Measurements from ENCODE around the gene ZNF593. TPM values are rescaled to one million over a fixed set of nuclear protein-coding genes. Genes with fewer than 3 reads are reported as not detected.

The ZNF593 gene
- total RNA-seq, 1 donor from 2014 or later = 35.9 TPM

- H3K9me3 Mint-ChIP-seq (ENCODE audit: unreplicated experiment) = no peaks in the 10 kb centered on the region
- H3K4me1 Mint-ChIP-seq (ENCODE audit: low read depth, unreplicated experiment) = peaks cover 13% of the 10 kb centered on the region
- H3K27me3 Mint-ChIP-seq (ENCODE audit: unreplicated experiment) = no peaks in the 10 kb centered on the region
- no peak for TF ChIP-seq CTCF (IDR thresholded peaks at IDR 0.05; ENCODE audit: partially characterized antibody, unreplicated experiment)
- no peaks in the 10 kb centered on the region for H3K36me3 Mint-ChIP-seq (ENCODE audit: unreplicated experiment)
- H3K27ac Mint-ChIP-seq (ENCODE audit: unreplicated experiment) = no peak overlapping the region
- H3K4me3 Mint-ChIP-seq (ENCODE audit: unreplicated experiment) = no peak overlapping the region
- DNase-seq = no peak
These were observed 40.6 kb downstream of the ZNF593 start for GRCh38 chr1:26210147-26210870.

GRCh38 chr1:26212726-26213125 lies 43.0 kb downstream of the ZNF593 start:
- no peaks in the 10 kb centered on the region for H3K36me3 Mint-ChIP-seq (ENCODE audit: unreplicated experiment)
- H3K4me3 Mint-ChIP-seq (ENCODE audit: unreplicated experiment) = no peak overlapping the region
- DNase-seq = no peak
- TF ChIP-seq CTCF (IDR thresholded peaks at IDR 0.05; ENCODE audit: partially characterized antibody, unreplicated experiment) = no peak
- H3K4me1 Mint-ChIP-seq (ENCODE audit: low read depth, unreplicated experiment) = peaks cover 11% of the 10 kb centered on the region
- no peaks in the 10 kb centered on the region for H3K27me3 Mint-ChIP-seq (ENCODE audit: unreplicated experiment)
- no peak overlapping the region for H3K27ac Mint-ChIP-seq (ENCODE audit: unreplicated experiment)
- H3K9me3 Mint-ChIP-seq (ENCODE audit: unreplicated experiment) = no peaks in the 10 kb centered on the region

- no peaks in the 10 kb centered on the region for H3K36me3 Mint-ChIP-seq (ENCODE audit: unreplicated experiment)
- no peak overlapping the region for H3K27ac Mint-ChIP-seq (ENCODE audit: unreplicated experiment)
- no peaks in the 10 kb centered on the region for H3K9me3 Mint-ChIP-seq (ENCODE audit: unreplicated experiment)
- no peak overlapping the region for H3K4me3 Mint-ChIP-seq (ENCODE audit: unreplicated experiment)
- no peaks in the 10 kb centered on the region for H3K27me3 Mint-ChIP-seq (ENCODE audit: unreplicated experiment)
- DNase-seq = no peak
- H3K4me1 Mint-ChIP-seq (ENCODE audit: low read depth, unreplicated experiment) = peaks cover 11% of the 10 kb centered on the region
- TF ChIP-seq CTCF (IDR thresholded peaks at IDR 0.05; ENCODE audit: partially characterized antibody, unreplicated experiment) = no peak
These were observed 43.7 kb downstream of the ZNF593 start for GRCh38 chr1:26213335-26213905.

- no peak overlapping the region for H3K27ac Mint-ChIP-seq (ENCODE audit: unreplicated experiment)
- H3K27me3 Mint-ChIP-seq (ENCODE audit: unreplicated experiment) = no peaks in the 10 kb centered on the region
- H3K36me3 Mint-ChIP-seq (ENCODE audit: unreplicated experiment) = no peaks in the 10 kb centered on the region
These were observed 45.5 kb downstream of the ZNF593 start for GRCh38 chr1:26215246-26215645.

More at GRCh38 chr1:26215246-26215645, 45.5 kb downstream of the ZNF593 start:
- Mint-ChIP-seq H3K9me3 (ENCODE audit: unreplicated experiment) (no peaks in the 10 kb centered on the region), H3K4me1 (ENCODE audit: low read depth, unreplicated experiment) (peaks cover 5% of the 10 kb centered on the region), H3K4me3 (ENCODE audit: unreplicated experiment) (no peak overlapping the region)
- DNase-seq = no peak
- no peak for TF ChIP-seq CTCF (IDR thresholded peaks at IDR 0.05; ENCODE audit: partially characterized antibody, unreplicated experiment)
